GM15510 (cell line): ENCODE measurements around the gene KSR2.

ENCODE experiments used
- POLR2A ChIP-seq: IDR thresholded peaks from 3 replicates; pipeline ENCODE4 v1.6.1; 2011; ENCODE audit warnings: borderline replicate concordance; ENCODE audit not compliant: insufficient read length; ENCODE audit errors: extremely low read depth

The KSR2 gene

GRCh38 chr12:117438809-117439208, 530.0 kb downstream of the KSR2 start:
- no peak for TF ChIP-seq POLR2A

GRCh38 chr12:117437516-117438255, 531.1 kb downstream of the KSR2 start:
- TF ChIP-seq POLR2A, result no peak

DNA sequence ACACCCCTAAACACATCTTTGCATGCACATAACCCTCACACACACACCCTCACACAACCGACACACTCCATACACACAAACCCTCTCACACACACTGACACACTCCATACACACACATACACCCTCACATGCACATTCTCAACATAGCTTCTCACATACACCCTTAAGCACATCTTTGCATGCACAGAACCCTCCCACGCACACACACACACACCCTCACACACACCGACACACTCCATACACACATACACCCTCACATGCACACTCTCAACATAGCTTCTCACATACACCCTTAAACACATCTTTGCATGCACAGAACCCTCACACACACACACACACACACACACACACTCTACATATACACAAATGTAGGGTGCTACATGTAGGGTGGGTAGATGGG, 534.9 kb downstream of the KSR2 start:
- TF ChIP-seq POLR2A, result no peak

- no peak for TF ChIP-seq POLR2A
Measured at GRCh38 chr12:117430246-117430645, 538.5 kb downstream of the KSR2 start.

DNA sequence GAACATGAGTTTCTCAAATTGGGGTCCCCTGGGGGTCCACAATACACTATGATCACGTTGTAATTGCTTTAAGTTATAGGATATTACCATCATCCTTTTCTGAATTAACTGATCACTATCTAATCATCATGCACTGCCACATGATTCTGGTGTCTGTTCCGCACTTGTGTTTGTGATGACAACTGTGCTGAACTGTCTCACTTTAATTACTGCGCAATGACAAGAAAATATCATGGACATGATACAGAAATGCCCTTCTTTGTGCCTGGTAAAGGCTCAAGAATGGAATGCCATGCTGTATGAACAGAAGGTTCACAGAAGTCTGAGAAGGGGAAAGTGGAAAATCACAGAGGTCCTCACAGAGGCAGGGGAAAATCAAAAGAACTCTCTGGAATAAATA, 541.6 kb downstream of the KSR2 start:
- TF ChIP-seq POLR2A, result no peak

DNA sequence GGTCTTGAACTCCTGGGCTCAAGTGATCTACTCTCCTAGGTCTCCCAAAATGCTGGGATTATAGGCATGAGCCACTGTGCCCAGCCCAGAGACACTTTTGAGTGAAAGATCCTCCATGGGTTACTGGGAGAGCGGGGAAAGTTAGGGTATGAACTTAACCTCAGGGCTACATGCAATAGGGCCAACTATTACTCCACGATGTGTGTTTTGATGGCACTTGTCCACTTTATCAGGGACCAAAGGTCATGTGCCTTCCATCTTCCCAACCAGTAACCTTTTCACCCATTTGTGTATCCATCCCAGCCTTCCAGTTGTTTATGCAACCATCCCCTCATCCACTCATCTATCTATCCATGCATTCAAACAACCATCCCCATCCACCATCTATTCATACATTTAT, 546.8 kb downstream of the KSR2 start:
- no peak for TF ChIP-seq POLR2A

GRCh38 chr12:117421068-117421752, 547.6 kb downstream of the KSR2 start:
- TF ChIP-seq POLR2A, result no peak

DNA sequence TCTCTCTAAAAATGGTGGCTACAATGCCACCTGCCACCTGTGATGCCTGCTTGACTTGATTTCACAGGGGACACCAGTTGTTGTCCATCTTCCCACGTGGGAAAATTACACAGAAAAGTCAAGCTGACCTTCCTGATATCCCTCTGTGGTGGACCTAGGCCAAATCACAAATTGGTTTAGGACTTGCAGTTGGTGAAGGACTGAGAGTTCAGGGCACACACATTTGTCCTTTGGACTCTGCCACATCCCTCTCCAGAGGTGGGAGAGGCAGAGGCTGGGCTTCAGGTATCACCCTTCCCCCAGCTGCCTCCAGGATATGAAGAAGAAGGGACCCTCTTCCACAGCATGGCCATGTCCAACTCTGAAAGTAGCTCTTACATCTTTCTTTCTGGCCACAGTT, 551.8 kb downstream of the KSR2 start:
- no peak for TF ChIP-seq POLR2A

- TF ChIP-seq POLR2A, result no peak
Measured at GRCh38 chr12:117412465-117413188, 556.2 kb downstream of the KSR2 start.

DNA sequence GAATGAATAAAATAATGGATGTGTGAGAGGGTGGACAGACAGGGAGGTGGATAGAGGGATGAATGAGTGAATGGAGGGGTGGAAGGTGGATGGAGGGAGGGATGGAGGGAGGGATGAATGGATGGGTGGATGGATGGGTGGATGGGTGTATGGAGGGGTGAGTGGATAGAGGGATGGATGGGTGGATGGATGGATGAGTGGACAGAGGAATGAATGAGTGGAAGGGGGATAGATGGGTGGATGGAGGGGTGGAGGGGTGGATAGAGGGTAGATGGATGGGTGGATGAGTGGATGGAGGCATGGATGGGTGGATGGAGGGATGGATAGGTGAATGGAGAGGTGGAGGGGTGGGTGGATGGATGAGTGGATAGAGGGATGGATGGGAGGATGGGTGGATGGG, 559.5 kb downstream of the KSR2 start:
- TF ChIP-seq POLR2A, result no peak

DNA sequence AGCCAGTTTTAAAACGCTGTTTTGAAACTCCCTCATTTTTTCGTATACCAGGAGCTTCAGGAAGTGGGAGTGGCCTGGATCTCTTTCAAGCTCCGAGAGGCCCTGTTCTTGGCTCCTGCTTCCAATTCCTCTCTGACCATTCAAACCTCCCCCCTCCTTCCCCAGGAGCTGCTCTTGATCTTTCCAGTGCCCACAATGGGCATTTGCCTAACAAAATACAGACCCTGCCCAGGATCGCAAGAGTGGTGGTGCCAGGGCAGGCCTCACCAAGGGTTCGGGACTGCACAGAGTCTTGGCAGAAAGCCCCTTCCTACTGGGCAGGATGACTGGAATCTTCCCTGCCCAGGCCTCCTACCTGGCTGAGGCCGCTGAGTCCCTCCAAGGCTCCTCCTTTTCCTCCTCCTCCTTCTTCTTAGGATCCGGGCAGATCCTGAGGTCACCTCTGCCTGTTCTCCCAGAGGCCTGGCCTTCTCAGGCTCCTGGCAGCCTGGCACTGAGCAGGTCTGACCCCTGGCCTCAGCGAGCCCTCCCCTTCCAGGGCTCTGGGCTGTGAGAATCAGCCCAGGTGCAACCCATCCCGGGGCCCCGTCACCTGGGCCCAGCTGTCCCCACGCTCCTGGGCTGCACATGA, 560.5 kb downstream of the KSR2 start:
- TF ChIP-seq POLR2A, result no peak

- no peak for TF ChIP-seq POLR2A
Measured at GRCh38 chr12:117404940-117405339, 563.9 kb downstream of the KSR2 start.

- no peak for TF ChIP-seq POLR2A
Measured at GRCh38 chr12:117404203-117404853, 564.5 kb downstream of the KSR2 start.

DNA sequence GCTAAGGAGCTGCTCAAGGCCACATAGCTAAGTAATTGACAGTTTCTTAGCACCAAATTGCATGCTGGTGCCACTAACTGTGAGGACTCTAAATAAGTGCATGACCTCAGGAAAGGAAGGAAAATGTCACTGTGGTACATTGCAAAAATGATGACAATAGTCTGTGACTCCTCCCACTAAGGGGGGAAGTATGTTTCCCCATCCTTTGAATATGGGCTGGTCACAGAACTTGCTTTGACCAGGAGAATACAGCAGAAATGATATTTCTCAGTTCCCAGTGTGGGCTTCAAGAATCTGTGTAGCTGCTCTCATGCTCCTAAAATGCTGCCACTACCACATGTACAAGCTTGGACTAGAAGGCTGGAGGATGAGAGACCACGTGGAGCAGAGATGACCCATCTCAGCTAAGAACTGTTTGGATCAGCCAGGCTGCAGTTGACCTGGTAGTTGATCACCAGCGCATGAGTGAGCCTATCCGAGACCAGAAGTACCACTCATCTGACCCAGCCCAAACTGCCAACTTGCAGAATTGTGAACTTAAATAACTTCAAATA, 565.1 kb downstream of the KSR2 start:
- TF ChIP-seq POLR2A, result no peak
